Measurements from ENCODE around the gene KCNN1.
"Not testable (repeated sequence)": the region's sequence is repeated elsewhere in the genome, so short reads cannot be mapped to it uniquely, and the experiment has no call there.

The KCNN1 gene

GRCh38 chr19:17969096-17969792 is 2.3 kb downstream of the KCNN1 start:
- no peak for DNase-seq

- no peak for DNase-seq
These were observed 5.3 kb downstream of the KCNN1 start for GRCh38 chr19:17972230-17972629.

- no peak for DNase-seq
These were observed 6.9 kb downstream of the KCNN1 start for GRCh38 chr19:17973759-17974158.

- DNase-seq, result no peak
These were observed 7.6 kb downstream of the KCNN1 start for GRCh38 chr19:17974551-17974950.

GRCh38 chr19:17975032-17975431 is 8.1 kb downstream of the KCNN1 start:
- no peak for DNase-seq

DNA sequence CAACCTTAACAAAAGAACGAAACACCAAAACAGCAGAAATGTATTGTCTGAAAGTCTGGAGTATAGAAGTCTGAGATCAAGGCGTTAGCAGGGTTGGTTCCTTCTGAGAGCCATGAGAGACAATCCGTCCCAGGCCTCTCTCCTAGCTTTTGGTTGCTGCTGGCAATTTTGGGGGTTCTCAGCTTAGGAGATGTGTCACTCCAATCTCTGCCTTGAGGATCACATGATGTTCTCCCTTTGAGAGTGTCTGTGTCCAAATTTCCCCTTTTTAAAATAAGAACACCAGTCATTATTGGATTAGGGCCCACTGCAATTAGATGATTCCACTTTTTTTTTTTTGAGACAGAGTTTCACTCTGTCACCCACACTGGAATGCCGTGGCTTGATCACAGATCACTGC is 10.1 kb downstream of the KCNN1 start:
- DNase-seq, result no peak

DNA sequence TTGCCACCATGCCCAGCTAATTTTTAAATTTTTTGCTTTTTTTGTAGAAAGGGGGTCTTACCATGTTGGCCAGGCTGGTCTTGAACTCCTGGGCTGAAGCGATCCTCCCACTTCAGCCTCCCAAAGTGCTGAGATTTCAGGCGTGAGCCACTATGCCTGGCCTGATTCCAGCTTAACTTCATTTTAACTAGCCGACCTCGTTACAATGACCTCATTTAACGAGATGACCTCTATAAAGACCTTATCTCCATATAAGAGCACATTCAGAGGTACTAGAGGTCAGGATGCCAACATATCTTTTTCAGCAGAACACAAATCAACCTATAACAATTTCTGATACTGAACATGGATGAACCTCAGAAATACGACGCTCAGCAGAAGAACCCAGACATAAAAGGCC is 10.6 kb downstream of the KCNN1 start:
- DNase-seq, result no peak

DNA sequence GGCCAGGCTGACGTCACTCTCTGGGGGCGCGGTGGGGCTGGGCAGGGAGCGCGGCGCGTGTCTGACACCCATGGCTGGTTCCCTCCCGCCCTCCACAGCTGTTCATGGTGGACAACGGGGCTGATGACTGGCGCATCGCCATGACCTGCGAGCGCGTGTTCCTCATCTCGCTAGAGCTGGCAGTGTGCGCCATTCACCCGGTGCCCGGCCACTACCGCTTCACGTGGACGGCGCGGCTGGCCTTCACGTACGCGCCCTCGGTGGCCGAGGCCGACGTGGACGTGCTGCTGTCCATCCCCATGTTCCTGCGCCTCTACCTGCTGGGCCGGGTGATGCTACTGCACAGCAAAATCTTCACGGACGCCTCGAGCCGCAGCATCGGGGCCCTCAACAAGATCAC is 14.7 kb downstream of the KCNN1 start:
- no peak for DNase-seq

GRCh38 chr19:17982430-17982829 is 15.5 kb downstream of the KCNN1 start:
- DNase-seq, result no peak

DNA sequence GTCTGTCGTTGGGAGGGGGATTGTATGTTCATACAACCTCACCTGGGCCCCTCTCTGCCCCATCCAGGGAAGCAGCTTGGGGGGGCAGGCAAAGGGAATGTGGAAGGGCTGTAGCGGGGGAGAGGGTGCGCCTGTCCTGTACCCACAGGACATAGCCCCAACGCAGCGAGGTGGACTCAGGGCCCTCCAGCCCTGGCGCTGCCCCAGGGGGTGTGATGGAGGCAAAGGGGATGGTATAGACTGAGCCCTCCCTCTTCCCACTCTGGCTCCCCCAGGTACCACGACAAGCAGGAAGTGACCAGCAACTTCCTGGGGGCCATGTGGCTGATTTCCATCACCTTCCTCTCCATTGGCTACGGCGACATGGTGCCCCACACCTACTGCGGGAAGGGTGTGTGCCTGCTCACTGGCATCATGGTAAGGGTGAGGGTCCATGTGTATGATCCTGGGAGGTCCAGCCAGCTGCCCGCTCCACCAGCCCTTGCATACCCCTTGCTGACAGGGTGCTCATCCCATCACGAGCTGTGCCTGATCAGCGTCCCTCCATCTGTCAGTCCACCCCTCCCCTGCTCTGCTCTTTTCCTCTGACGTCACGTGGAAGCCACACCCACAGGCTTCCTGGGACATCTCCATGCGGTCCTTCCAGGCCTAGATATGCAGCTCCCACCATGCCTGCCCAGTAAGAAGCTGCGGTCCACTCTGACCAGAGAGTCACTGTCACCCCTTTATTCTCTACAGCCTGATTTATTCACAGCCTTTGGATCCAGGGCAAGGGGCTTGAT is 18.3 kb downstream of the KCNN1 start:
- no peak for DNase-seq

DNA sequence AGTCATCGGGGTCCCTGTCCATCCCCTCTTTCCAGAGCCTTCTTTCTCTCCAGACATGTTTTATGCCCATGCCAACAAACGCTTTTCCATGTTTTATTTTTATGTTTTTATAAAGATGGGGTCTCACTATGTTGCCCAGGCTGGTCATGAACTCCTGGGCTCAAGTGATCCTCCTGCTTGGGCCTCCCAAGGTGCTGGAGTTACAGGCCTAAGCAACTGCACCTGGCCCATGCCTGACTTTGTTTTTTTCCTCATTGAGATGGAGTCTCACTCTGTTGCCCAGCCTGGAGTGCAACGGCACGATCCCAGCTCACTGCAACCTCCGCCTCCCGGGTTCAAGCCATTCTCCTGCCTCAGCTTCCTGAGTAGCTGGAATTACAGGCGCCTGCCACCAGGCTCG is 19.7 kb downstream of the KCNN1 start:
- DNase-seq, result not testable (repeated sequence)

DNA sequence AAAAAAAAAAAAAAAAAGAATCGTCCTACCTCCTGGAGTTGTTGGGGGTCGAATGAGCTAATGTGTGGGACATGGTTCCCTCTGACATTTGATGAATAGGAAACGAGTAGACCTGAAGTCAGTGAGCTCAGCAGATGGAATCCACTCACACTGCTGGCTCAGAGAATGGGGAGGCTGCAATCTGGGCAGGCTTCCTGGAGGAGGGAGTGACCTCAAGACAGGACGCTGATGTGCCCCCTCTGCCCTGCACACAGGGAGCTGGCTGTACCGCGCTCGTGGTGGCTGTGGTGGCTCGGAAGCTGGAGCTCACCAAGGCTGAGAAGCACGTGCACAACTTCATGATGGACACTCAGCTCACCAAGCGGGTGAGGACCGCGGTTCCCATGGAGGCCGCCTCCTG is 21.3 kb downstream of the KCNN1 start:
- DNase-seq, result no peak

DNA sequence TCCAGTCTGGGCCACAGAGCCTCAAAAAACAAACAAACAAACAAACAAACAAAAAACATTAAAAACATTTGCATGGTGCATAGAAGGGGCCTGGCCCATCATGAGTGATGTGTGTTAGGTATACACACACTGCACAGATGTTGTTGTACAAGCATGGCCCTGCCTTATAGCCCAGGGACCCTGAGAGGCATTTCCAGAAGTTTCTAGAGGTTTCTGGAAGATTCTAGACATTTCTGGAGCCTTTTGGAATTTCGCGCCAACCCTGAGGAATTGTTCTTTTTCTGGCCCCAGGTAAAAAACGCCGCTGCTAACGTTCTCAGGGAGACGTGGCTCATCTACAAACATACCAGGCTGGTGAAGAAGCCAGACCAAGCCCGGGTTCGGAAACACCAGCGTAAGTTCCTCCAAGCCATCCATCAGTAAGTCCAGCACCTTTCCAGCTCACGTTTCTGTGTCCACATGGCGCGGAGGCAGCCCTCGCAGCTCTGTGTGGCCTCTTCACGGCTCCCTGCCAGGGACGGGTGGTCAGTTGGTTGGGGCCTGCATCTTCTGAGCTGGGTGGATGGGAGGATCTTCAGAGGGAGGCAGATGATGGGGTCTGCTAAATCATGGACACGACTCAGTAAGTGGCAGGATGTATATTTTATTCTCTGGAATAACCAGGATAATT is 22.7 kb downstream of the KCNN1 start:
- DNase-seq, result no peak

DNA sequence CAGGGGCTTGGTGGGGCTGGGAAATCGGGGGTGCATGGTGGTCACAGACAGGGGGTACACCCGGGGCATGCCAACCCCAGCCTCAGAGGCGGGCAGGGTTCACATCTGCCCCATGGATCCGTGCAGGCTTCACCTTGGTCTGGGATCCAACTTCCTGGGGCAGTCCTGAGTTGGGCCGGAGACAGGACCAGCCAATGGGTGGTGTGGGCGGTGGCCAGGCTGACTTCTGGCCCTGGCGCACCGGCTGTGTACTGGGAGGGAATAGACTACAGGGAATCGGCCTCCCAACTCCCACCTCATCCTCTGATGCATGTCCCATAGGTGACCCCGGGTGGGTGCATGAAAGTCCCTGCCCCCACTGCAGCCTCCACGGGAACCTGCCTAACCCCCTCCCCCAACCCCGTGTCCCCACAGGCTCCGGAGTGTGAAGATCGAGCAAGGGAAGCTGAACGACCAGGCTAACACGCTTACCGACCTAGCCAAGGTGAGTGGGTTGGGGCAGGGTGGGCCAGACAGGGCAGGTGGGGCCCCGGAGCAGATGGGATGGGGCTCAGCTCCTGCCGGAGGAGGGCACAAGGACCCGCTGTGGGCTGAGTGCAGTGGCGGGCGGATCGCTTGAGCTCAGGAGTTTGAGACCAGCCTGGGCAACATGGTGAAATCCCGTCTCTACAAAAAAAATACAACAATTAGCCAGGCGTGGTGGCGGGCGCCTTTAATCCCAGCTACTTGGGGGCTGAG is 26.3 kb downstream of the KCNN1 start:
- no peak for DNase-seq

- DNase-seq, result peak; percentile 93 to 94
These were observed 30.0 kb downstream of the KCNN1 start for GRCh38 chr19:17996826-17997316.

DNA sequence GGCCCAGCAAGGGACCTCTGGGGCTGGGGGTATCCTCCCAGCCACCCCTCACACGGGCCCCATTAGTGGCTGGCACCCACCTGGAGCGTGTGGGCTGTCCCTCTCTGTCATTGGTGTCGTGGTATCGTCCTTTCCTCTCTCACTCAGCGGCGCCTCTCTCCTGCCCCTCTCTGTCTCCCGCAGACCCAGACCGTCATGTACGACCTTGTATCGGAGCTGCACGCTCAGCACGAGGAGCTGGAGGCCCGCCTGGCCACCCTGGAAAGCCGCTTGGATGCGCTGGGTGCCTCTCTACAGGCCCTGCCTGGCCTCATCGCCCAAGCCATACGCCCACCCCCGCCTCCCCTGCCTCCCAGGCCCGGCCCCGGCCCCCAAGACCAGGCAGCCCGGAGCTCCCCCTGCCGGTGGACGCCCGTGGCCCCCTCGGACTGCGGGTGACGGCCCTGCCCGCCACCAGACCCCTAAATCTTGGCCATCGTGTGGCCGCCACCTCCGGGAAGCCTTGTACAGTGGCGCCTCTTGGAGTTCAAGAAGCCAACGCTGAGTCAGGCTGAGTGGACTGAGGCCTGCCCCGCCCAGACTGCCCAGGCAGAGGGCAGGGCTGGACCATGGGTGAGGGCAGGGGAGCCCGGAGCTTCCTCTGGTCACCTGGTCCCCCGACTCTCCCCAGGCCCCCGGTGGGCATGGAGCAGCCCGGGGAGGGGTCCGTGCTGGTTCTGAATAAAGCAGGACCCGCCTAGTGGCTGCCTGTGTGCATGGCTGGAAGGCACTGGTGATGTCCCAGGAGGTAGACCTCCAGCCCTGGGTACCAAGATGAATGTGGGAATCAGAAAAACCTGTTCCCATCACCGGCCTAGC is 31.3 kb downstream of the KCNN1 start:
- no peak for DNase-seq

GRCh38 chr19:17998827-17999150 is 31.9 kb downstream of the KCNN1 start:
- no peak for DNase-seq

- no peak for DNase-seq
These were observed 33.0 kb downstream of the KCNN1 start for GRCh38 chr19:17999684-18000479.

DNA sequence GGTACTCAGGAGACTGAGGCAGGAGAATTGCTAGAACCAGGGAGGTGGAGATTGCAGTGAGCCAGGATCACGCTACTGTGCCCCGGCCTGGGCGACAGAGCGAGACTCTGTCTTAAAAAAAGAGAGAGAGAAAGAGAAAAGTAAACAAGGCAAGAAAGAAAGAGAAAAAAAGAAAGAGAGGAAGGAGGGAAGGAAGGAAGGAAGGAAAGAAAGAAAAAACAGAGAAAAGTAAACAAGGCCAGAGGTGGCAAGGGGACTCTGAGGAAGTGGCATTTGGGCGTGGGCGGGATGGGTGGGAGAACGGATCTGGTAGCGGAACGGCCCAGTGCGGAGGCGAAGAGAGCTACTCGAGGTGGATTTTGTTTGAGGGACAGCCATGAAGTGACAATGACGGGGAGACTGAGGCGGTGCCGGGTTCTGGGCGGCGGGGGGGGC is 33.6 kb downstream of the KCNN1 start:
- DNase-seq, result no peak

- DNase-seq, result peak; percentile 89 to 92
These were observed 34.2 kb downstream of the KCNN1 start for GRCh38 chr19:18000915-18001776.
